WTC11 (cell line): ENCODE data around the gene AKT1S1. TPM values are rescaled to one million over a fixed set of nuclear protein-coding genes. Genes with fewer than 3 reads are reported as not detected.

ENCODE experiments used
- ATAC-seq: fragments of 200-7000 bp; cut with Tn5 transposase; 2 replicates; pipeline ENCODE4 v1.10.0; 2021; ENCODE audit warnings: mild to moderate bottlenecking, moderate library complexity
- CTCF ChIA-PET: fragments of 300-600 bp; sonication (Branson Sonifier 250); formaldehyde crosslinking; loops from one replicate; lab custom pipeline; 2021; ENCODE audit warnings: antibody characterized with exemption; lab: Charles Lee
- POLR2A ChIA-PET: fragments of 350-600 bp; sonication (Branson Sonifier 250); formaldehyde crosslinking; loops from one replicate; lab custom pipeline; 2021; ENCODE audit warnings: antibody characterized with exemption; lab: Charles Lee
- DNase-seq: peaks from one replicate; pipeline ENCODE4 v3.0.0; 2021; ENCODE audit warnings: low spot score
- H3K27ac Mint-ChIP-seq: 2 replicates; pipeline ENCODE4 v1.8.0; 2021; ENCODE audit warnings: mixed read lengths
- H3K27me3 Mint-ChIP-seq: 2 replicates; pipeline ENCODE4 v1.8.0; 2021; ENCODE audit warnings: low read depth, mild to moderate bottlenecking, moderate library complexity, mixed read lengths
- H3K36me3 Mint-ChIP-seq: 2 replicates; pipeline ENCODE4 v1.8.0; 2021; ENCODE audit warnings: mixed read lengths
- H3K4me1 Mint-ChIP-seq: 2 replicates; pipeline ENCODE4 v1.8.0; 2022; ENCODE audit warnings: mixed read lengths
- H3K4me3 Mint-ChIP-seq: 2 replicates; pipeline ENCODE4 v1.8.0; 2021; ENCODE audit warnings: mild to moderate bottlenecking, moderate library complexity, mixed read lengths
- H3K9me3 Mint-ChIP-seq: 2 replicates; pipeline ENCODE4 v1.8.0; 2021; ENCODE audit warnings: mixed read lengths
- ATF3 ChIP-seq: sonication (generic); formaldehyde crosslinking; conservative IDR thresholded peaks from 2 replicates; pipeline ENCODE4 v1.8.1; 2022; ENCODE audit warnings: mild to moderate bottlenecking, missing genetic modification reagents
- ATF6 ChIP-seq: sonication (generic); formaldehyde crosslinking; IDR thresholded peaks from 2 replicates; pipeline ENCODE4 v1.8.1; 2023; ENCODE audit warnings: mild to moderate bottlenecking, missing genetic modification reagents
- CREB1 ChIP-seq: sonication (generic); formaldehyde crosslinking; IDR thresholded peaks from 2 replicates; pipeline ENCODE4 v1.8.0; 2023; ENCODE audit warnings: mild to moderate bottlenecking, missing genetic modification reagents
- CTCF ChIP-seq: fragments of 200-600 bp; IDR thresholded peaks from 2 replicates; pipeline ENCODE4 v1.8.0; 2022; ENCODE audit warnings: antibody characterized with exemption
- E2F1 ChIP-seq: sonication (generic); formaldehyde crosslinking; IDR thresholded peaks from 2 replicates; pipeline ENCODE4 v1.8.0; 2022; ENCODE audit warnings: mild to moderate bottlenecking, missing genetic modification reagents
- EMX1 ChIP-seq: fragments of 250-450 bp; sonication (Bioruptor Pico); IDR thresholded peaks from 2 replicates; pipeline ENCODE4 v1.8.0; 2021; ENCODE audit warnings: mild to moderate bottlenecking
- ERG ChIP-seq: fragments of 250-450 bp; sonication (Bioruptor Pico); IDR thresholded peaks from 2 replicates; pipeline ENCODE4 v1.8.0; 2021; ENCODE audit warnings: mild to moderate bottlenecking
- ESRRA ChIP-seq: sonication (generic); formaldehyde crosslinking; IDR thresholded peaks from 2 replicates; pipeline ENCODE4 v1.8.1; 2022; ENCODE audit warnings: mild to moderate bottlenecking, missing genetic modification reagents, borderline replicate concordance
- ETV6 ChIP-seq: sonication (generic); formaldehyde crosslinking; IDR thresholded peaks from 2 replicates; pipeline ENCODE4 v1.8.1; 2022; ENCODE audit warnings: mild to moderate bottlenecking, missing genetic modification reagents
- GABPB1 ChIP-seq: sonication (generic); formaldehyde crosslinking; IDR thresholded peaks from 2 replicates; pipeline ENCODE4 v1.8.1; 2023; ENCODE audit warnings: mild to moderate bottlenecking, missing genetic modification reagents
- IRF1 ChIP-seq: sonication (generic); formaldehyde crosslinking; IDR thresholded peaks from 2 replicates; pipeline ENCODE4 v1.8.0; 2023; ENCODE audit warnings: missing genetic modification reagents
- IRF2 ChIP-seq: sonication (generic); formaldehyde crosslinking; IDR thresholded peaks from 2 replicates; pipeline ENCODE4 v1.8.0; 2022; ENCODE audit warnings: low read depth, missing genetic modification reagents, borderline replicate concordance
- OVOL2 ChIP-seq: fragments of 250-450 bp; sonication (Bioruptor Pico); IDR thresholded peaks from 2 replicates; pipeline ENCODE4 v1.9.0; 2021; ENCODE audit warnings: mild to moderate bottlenecking, borderline replicate concordance
- RORB ChIP-seq: fragments of 250-450 bp; sonication (Bioruptor Pico); IDR thresholded peaks from 2 replicates; pipeline ENCODE4 v1.9.0; 2021; ENCODE audit warnings: mild to moderate bottlenecking
- TCF7 ChIP-seq: sonication (generic); formaldehyde crosslinking; IDR thresholded peaks from 2 replicates; pipeline ENCODE4 v1.8.0; 2022; ENCODE audit warnings: mild to moderate bottlenecking, low read depth, missing genetic modification reagents, moderate library complexity
- USF2 ChIP-seq: sonication (generic); formaldehyde crosslinking; IDR thresholded peaks from 2 replicates; pipeline ENCODE4 v1.8.1; 2023; ENCODE audit warnings: mild to moderate bottlenecking, missing genetic modification reagents, moderate library complexity
- ZNF121 ChIP-seq: sonication (generic); formaldehyde crosslinking; IDR thresholded peaks from 2 replicates; pipeline ENCODE4 v1.8.0; 2023; ENCODE audit warnings: missing genetic modification reagents
- ZNF671 ChIP-seq: fragments of 250-450 bp; sonication (Bioruptor Pico); IDR thresholded peaks from 2 replicates; pipeline ENCODE4 v1.8.0; 2021; ENCODE audit warnings: mild to moderate bottlenecking
- total RNA-seq: library from RNA; stranded (reverse); gene quantifications from 3 replicates; pipeline ENCODE4 v1.2.3, GENCODE V29; 2021

Gene AKT1S1
- total RNA-seq, 1 experiment from 2014 or later = 47.8 TPM

- no peaks in the 10 kb centered on the region for H3K27me3 Mint-ChIP-seq
- no peak overlapping the region for H3K4me3 Mint-ChIP-seq
- ATAC-seq (peak; percentile 5; the same call in 1 of the 2 replicates), DNase-seq (no peak)
- H3K9me3 Mint-ChIP-seq = peaks cover 6% of the 10 kb centered on the region
- ChIA-PET POLR2A (interaction anchor here (0.5 to 1.7 kb wide), 2 partner anchors 16 to 938 kb away, joined by 3 to 9 read pairs; partner anchors contain the start of genes ATF5 and NUP62), CTCF (interaction anchor here (0.9 to 3.1 kb wide), 8 partner anchors 15 to 84 kb away, joined by 3 to 18 read pairs (median 6); partner anchors contain the start of genes ATF5 and NUP62)
- H3K27ac Mint-ChIP-seq = peak overlapping the region; percentile 75; the same call in 1 of the 2 replicates
- H3K4me1 Mint-ChIP-seq = peaks cover 8% of the 10 kb centered on the region
- no peak for TF ChIP-seq EMX1 (CRISPR knock-in tag)
- TF ChIP-seq, all 79 proteins: peak for 0
- peaks cover 63% of the 10 kb centered on the region for H3K36me3 Mint-ChIP-seq
These were observed 36.6 kb upstream of the AKT1S1 start for GRCh38 chr19:49913720-49914119.

- peaks cover 8% of the 10 kb centered on the region for H3K4me1 Mint-ChIP-seq
- 0 out of 2 replicates have a peak, but pooled peaks have one; percentile 14 for TF ChIP-seq GABPB1 (CRISPR knock-in tag)
- TF ChIP-seq ATF6 (CRISPR knock-in tag) = no peak
- no peak for TF ChIP-seq USF2 (CRISPR knock-in tag)
- TF ChIP-seq TCF7 = no peak
- no peak overlapping the region for H3K4me3 Mint-ChIP-seq
- H3K27me3 Mint-ChIP-seq = no peaks in the 10 kb centered on the region
- peaks cover 64% of the 10 kb centered on the region for H3K36me3 Mint-ChIP-seq
- ATAC-seq (peak; percentile 86), DNase-seq (peak; percentile 66)
- H3K27ac Mint-ChIP-seq = peak overlapping the region; percentile 75; the same call in 1 of the 2 replicates
- peaks cover 6% of the 10 kb centered on the region for H3K9me3 Mint-ChIP-seq
- ChIA-PET CTCF (interaction anchor here (1.1 to 3.1 kb wide), 6 partner anchors 16 to 73 kb away, joined by 3 to 18 read pairs (median 6); partner anchors contain the start of genes ATF5 and NUP62), POLR2A (interaction anchor here (1.7 kb wide), 1 partner anchor 16 kb away, joined by 9 read pairs; the partner anchor contains the start of genes ATF5 and NUP62)
These were observed 36.0 kb upstream of the AKT1S1 start for GRCh38 chr19:49912965-49913685.

- ChIA-PET POLR2A (no interaction called here), CTCF (no interaction called here)
- Mint-ChIP-seq H3K9me3 (peaks cover 6% of the 10 kb centered on the region), H3K27me3 (no peaks in the 10 kb centered on the region), H3K4me3 (no peak overlapping the region), H3K36me3 (peaks cover 71% of the 10 kb centered on the region), H3K27ac (no peak overlapping the region), H3K4me1 (peaks cover 16% of the 10 kb centered on the region)
- no peak for ATAC-seq
- DNase-seq = no peak
- TF ChIP-seq ZNF121 (CRISPR knock-in tag) (no peak), RORB (CRISPR knock-in tag) (no peak), EMX1 (CRISPR knock-in tag) (no peak), ZNF671 (CRISPR knock-in tag) (no peak), ESRRA (CRISPR knock-in tag) (no peak), CTCF (no peak), E2F1 (CRISPR knock-in tag) (no peak), IRF1 (no peak), OVOL2 (no peak), CREB1 (CRISPR knock-in tag) (no peak), ERG (CRISPR knock-in tag) (no peak), IRF2 (CRISPR knock-in tag) (no peak), ETV6 (CRISPR knock-in tag) (no peak), USF2 (CRISPR knock-in tag) (no peak), ATF3 (CRISPR knock-in tag) (no peak)
These were observed 34.4 kb upstream of the AKT1S1 start for GRCh38 chr19:49911381-49912145.
